Stimulated activated CD8-positive, alpha-beta memory T cell treated with anti-CD3 and anti-CD28 coated beads, Interleukin-15, amount 100 ng/mL, for 4 hours (primary cell): ENCODE results near the gene ZNF595.
"Not testable (repeated sequence)": the region's sequence is repeated elsewhere in the genome, so short reads cannot be mapped to it uniquely, and the experiment has no call there.

ENCODE experiments used
- DNase-seq, 2 donors: peaks; one replicate each; pipeline ENCODE4 v3.0.0-alpha.2; 2020; ENCODE audit warnings: low read depth in 2 of 2

Gene ZNF595

GRCh38 chr4:85951-86350 is 32.8 kb downstream of the ZNF595 start:
- DNase-seq, result no peak

GRCh38 chr4:86559-87324 is 33.6 kb downstream of the ZNF595 start:
- DNase-seq, result not testable (repeated sequence)

- no peak for DNase-seq
These were observed 45.3 kb downstream of the ZNF595 start for GRCh38 chr4:98386-98785.

- DNase-seq, result no peak
These were observed 46.7 kb downstream of the ZNF595 start for GRCh38 chr4:99863-100262.

- DNase-seq, result no peak
These were observed 53.9 kb downstream of the ZNF595 start for GRCh38 chr4:107083-107443.

GRCh38 chr4:107444-108429 is 54.6 kb downstream of the ZNF595 start:
- no peak for DNase-seq

GRCh38 chr4:112771-113170 is 59.6 kb downstream of the ZNF595 start:
- no peak for DNase-seq

GRCh38 chr4:113732-114131 is 60.6 kb downstream of the ZNF595 start:
- DNase-seq, result no peak

- DNase-seq, result no peak
These were observed 61.0 kb downstream of the ZNF595 start for GRCh38 chr4:114149-114548.

- no peak for DNase-seq
These were observed 63.4 kb downstream of the ZNF595 start for GRCh38 chr4:116499-116898.

- no peak for DNase-seq
These were observed 67.5 kb downstream of the ZNF595 start for GRCh38 chr4:120616-121015.

GRCh38 chr4:121408-122084 is 68.4 kb downstream of the ZNF595 start:
- DNase-seq, result peak in 1 of 2 donors; percentile 13

- DNase-seq, result not testable (repeated sequence)
These were observed 70.8 kb downstream of the ZNF595 start for GRCh38 chr4:123922-124274.

GRCh38 chr4:124275-125081 is 71.4 kb downstream of the ZNF595 start, which contains the start of gene ZNF718:
Gene ZNF718 (plus strand): TSS chr4:124501. CDS start chr4:124671, 170 bp downstream.
- peak; percentile 73 to 87 for DNase-seq

- DNase-seq, result no peak
These were observed 72.1 kb downstream of the ZNF595 start for GRCh38 chr4:125091-125771.

GRCh38 chr4:125833-126232 is 72.7 kb downstream of the ZNF595 start:
- no peak for DNase-seq

GRCh38 chr4:132483-132882 is 79.4 kb downstream of the ZNF595 start:
- DNase-seq, result no peak
